Jurkat, Clone E6-1 (cell line): ENCODE results near the gene ACTL8.

Experiments used
- DNase-seq: peaks from one replicate; pipeline ENCODE4 v3.0.0-alpha.2; 2011; ENCODE audit warnings: low read depth, low spot score
- H3K4me3 ChIP-seq: 2 replicates; pipeline ENCODE4 v1.5.1; 2011; ENCODE audit warnings: mild to moderate bottlenecking, low read length, control low read depth, moderate library complexity

Gene ACTL8

DNA sequence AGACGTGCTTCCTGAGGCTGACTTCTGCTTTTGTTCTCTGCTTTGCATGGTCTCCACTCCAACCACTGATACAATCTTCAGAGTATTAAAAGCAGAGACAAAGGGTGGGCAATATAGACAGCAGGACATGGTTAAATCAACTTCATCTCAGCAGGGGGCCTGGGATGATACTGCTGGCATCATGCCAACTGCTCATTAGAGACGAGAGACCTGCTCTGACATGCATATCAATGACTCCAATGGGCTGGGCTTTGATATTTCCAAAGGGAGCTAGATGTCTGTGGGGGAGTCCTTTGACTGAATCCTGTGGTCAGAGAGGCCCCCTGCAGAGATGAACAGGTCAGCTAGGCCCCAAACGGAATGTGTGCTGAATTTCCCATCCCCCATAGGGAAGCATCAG lies 106.6 kb downstream of the ACTL8 start:
- DNase-seq: no peak
- no peak overlapping the region for H3K4me3 ChIP-seq

DNA sequence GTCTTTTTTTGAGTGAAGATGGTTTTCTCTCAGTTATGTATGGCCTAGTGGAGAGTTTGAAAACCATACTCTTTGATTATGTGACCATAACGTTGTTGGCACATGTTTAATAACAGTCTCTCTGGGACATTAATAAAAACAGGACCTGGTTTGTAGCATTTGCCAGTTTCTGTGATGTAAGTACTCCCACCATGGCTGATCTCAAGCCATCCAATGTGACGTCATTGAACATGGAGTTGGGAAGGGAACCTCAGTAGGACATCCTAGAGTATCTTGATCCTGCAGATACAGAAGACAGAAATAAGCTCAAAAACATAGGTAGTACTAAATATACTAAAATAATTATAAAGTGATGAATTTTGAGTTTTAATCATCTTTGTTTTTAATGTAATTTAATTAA lies 107.0 kb downstream of the ACTL8 start:
- no peak overlapping the region for H3K4me3 ChIP-seq
- no peak for DNase-seq

DNA sequence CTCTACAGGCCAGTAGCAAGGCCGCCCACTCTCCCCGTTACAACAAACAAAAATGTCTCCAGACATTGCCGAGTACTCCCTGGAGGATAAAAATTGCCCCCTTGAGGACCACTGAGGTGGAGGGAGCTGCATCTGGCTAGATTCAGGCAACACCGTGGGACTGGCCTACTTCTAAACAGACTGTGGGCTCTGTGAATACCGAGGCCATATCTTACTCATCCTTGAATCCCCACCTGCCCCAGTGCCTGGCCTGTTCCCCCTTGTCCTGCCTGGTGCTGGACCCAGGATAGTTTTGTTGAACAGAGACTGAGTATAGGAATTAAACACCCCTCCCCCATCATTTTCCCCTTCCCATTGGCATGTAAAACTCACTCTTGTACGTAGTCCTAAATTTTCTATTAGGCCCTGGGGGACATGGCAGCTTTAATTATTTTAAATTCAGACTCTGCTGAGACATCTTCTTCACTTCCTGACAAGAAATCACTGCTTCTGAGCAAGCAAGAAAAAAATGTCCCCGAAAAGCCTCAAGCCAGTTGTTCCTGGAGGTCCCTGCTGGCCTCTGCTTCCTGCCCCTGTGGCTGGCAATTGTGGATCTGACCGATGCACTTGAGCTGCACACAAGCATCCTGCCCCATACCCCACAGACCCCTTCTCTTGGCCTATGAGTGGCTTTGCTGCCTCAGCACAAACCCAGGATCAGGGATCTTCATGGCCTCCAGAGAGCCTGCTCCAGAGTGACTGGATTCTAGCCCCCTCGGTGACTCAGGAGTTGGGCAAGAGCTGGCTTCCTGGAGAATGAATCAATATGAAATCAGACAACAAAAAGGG lies 111.0 kb downstream of the ACTL8 start:
- no peak overlapping the region for H3K4me3 ChIP-seq
- no peak for DNase-seq

DNA sequence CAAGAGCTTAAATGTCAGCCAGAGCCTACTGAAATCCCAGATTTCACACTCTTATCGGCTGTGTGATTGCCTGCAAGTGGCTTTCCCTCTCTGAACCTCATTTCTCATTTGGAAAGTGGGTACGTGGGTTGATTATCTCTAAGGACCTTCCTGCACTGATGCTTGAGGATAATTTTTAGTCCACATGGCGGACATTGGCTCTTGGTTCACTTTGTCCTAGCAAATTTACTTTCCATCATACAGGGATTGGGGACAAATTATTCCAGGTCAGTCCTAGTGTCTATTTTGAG lies 111.6 kb downstream of the ACTL8 start:
- H3K4me3 ChIP-seq: no peak overlapping the region
- DNase-seq: no peak

DNA sequence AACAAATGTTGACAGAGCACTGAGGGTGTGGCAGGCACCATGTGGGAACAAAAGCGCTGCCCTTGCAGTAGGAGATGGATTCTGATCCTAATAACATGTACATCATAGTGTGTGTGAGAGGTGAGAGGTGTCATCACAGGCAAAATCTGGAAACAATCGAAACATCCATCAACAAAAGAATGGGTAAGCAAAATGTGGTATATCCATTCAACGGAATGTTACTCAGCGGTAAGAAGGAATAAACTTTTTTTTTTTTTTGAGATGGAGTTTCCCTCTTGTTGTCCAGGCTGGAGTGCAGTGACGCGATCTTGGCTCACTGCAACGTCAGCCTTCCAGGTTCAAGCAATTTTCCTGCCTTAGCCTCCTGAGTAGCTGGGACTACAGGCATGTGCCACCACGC lies 112.3 kb downstream of the ACTL8 start:
- H3K4me3 ChIP-seq: no peak overlapping the region
- DNase-seq: no peak

DNA sequence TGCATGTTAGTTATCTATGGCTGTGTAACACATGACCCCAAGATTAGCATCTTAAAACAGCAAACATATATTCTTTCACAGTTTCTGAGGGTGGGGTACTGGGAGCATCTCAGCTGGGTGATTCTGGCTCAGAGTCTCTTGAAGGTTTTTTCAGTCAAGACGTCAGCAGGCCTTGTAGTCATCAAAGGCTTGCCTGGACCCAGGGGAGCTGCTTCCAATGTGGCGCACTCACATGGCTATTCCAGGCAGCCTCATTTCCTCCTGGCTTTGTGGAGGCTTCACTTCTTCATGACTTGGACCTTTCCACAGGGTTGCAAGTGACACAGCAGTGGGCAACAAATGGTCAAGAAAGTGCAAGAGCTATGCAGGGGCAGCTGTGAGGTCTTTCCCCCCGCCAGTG lies 114.7 kb downstream of the ACTL8 start:
- no peak overlapping the region for H3K4me3 ChIP-seq
- no peak for DNase-seq

DNA sequence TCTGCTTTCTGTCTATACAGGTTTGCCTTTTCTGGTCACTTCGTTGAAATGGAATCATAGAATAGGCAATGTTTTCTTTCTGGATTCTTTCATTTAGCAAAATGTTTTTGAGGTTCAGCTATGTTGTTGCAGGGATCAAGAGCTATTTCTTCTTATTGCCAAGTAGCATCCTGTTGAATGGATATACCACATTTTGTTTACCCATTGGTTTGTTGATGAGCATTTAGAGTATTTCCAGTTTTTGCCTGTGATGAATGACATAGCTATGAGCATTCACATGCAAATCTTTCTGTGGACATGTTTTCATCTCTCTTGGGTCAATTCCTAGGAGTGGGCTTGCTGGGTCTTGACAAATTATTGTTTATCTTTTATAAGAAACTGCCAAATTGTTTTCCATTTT lies 115.5 kb downstream of the ACTL8 start:
- no peak overlapping the region for H3K4me3 ChIP-seq
- DNase-seq: no peak

DNA sequence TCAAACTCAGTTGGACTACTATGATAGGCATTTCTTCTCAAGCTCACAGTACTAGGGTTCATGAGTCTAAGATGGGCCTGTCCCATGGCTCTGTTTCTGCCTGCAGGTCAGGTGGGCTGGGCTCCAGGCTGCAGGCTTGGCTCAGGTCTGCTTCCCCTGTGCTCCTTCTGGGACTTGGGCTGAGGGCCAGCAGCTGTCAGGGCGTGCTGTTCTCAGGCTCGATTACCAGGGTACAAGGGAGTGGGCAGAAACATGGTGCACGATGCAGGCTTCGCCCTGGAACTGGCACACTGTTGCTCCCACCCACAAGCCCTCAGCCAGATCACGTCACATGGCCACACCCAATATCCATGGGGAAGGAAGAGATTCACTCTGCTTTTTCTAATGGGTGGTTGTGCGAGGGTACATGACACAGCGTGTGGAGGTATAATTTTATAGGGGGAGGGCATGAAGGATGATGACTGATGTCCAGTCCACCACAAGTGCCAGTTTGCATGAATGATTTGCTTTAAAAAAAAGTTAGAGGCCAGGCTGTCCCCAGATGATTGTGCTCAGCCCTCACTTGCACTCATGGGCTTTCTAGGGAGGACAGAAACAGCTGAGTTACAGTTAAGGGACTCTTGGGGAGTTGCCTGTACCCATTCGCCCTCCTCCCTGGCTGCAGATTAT lies 118.0 kb downstream of the ACTL8 start:
- no peak for DNase-seq
- no peak overlapping the region for H3K4me3 ChIP-seq

DNA sequence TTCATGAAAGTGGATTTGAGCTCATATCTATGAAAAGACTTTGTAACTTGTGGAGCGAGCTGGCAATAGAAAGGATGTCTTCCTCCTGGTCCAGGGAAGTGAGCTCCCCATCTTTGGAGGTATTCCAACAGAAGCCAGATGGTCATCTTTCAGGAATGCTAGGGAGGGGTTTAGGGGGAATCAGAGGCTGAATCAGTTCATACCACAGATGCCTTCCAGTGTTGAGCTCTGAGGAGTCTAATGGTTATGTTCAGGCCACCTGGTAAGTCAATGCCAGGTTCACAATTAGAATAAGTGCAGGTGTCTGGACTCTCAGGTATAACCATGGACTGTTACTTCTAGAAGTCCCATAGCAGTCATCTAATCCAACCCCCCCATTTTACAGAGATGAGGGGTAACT lies 119.1 kb downstream of the ACTL8 start:
- DNase-seq: no peak
- no peak overlapping the region for H3K4me3 ChIP-seq

DNA sequence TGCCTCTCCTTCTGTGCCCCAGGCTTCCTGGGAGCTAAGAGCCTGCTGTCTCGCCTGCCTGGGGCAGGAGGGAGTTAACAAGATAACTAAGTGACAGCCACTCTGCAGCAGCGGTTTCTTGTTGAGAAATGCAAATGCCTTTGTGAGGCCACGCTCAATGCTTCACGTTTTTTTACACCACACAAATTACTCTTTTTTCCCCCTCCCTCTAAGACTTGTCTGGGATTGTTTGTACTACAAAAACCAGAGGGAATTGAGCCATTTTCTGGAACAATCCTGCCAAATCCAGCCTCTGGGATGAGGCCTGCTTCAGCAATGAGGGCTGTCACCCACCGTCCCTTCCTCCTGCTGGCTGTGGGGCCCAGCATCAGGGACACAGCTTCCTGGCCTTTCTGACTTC lies 119.6 kb downstream of the ACTL8 start:
- DNase-seq: no peak

DNA sequence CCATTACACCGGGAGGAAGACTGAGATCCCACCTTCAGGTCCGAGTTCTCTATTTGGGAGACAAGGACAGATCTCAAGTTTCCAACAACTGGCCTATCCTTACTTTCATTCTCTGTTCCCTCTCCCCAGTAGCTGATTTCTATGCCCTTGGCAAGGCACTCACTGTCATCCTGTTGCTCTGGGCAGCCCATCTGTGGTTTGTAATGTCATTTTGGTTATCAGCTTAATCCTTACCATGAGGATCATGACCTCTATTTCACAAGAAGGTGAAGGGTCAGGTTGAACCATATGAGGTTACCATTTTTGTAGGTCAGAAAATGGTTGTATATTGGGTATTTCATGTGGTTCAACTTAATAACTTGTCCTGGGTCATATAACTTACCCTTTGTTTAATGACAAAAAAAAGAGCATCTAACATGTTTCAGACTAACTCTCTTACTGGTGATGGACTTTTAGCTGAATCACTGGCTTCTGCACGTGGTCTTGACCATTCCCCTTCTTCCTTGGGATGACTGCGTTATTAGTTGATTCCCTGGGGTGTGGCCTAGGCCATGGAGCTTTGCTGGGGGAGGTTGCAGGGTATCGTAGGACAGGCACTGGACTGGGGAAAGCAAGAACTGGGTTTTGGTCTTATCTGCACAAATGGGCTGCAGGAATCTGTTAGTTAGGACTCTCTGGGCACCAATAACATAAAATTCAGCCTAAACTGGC lies 120.2 kb downstream of the ACTL8 start:
- no peak overlapping the region for H3K4me3 ChIP-seq
- no peak for DNase-seq

More for the DNA sequence above, 119.6 kb downstream of the ACTL8 start:
- H3K4me3 ChIP-seq: no peak overlapping the region

DNA sequence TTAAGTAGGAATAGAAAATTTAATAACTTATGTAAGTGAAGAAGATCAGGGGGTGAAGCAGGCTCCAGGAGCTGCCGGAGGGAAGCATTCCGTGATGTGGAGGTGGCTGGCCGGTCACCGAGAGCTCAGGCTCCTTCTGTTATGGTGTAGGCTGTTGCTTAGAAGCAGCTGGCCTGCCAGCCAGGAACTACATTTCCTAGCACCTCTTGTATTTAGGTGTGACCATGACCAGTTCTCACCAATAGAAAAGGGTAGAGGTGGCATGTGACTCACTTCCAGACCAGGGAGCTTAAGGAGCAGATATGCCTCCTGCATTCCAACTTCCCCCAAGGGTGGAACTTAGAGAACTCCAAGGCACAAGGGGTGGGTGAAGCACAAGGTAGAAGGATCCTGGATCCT lies 120.7 kb downstream of the ACTL8 start:
- no peak overlapping the region for H3K4me3 ChIP-seq
- DNase-seq: no peak
